Measurements from ENCODE around the gene S100A14. TPM values are rescaled to one million over a fixed set of nuclear protein-coding genes. Genes with fewer than 3 reads are reported as not detected.

S100A14 gene
- total and polyA plus RNA-seq, 9 of the 15 experiments (the other 6 are each of a cell fraction or from before 2014, with no cell fraction given): 0.10 to 0.64 (median 0.24) TPM; not detected in 3

DNA sequence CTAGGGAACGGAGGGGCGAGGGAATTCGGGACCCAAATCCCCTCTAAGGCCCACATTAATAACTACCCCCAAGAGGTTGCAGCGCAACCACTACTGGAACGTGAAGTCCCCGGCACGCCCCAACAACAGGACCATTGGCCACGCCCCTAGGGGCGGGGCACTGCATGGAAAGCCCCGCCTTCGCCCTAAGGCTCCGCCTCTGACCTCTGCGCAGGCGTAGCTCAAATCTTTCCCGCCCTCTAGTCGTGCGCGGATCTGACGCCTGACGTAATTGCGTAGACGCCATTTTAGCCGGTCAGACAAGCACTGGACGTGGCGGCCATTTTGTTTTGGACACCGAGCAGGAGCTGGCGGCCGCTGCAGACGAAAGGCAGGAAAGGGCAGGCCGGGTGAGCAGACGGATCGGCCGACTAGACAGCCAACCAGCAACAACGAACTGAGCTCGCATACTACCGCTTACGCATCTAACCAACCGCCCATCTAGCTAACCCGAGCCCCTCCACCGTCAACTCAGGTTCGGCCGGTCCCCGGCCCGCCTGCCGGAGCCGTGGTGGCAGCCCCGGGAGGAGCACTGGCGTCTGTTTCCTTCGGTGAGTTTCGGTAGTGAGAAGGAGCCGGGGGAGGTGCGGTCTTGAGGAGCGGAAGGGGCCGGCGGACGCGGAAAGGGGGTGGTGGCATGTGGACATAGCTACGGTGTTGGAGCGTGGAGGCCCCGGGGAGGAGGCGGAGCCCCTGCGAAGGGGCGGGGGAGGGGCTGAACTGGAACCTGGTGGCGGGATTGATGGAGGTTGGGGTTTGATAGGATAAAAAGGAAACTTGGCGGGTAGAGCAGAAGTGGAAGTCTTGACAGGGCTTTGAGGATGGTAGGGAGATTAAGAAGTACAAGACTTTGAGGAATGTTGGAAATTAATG is 17.9 kb upstream of the S100A14 start, which contains the start of gene CHTOP (continued):
- TF ChIP-seq E2F8 (IDR thresholded peaks at IDR 0.05; ENCODE audit: low read depth, partially characterized antibody) (peak; percentile 50), BACH1 (tag; IDR thresholded peaks at IDR 0.05) (no peak), SETDB1 (IDR thresholded peaks at IDR 0.05; ENCODE audit: low read length) (no peak), TOE1 (IDR thresholded peaks at IDR 0.05; ENCODE audit: borderline replicate concordance) (peak; percentile 87), TOE1 (CRISPR knock-in tag; IDR thresholded peaks at IDR 0.05; ENCODE audit: borderline replicate concordance, low read depth) (0 out of 2 replicates have a peak, but pooled peaks have one; percentile 12), IRF1 (CRISPR knock-in tag; IDR thresholded peaks at IDR 0.05; ENCODE audit: borderline replicate concordance) (no peak), CHD1 (IDR thresholded peaks at IDR 0.05; ENCODE audit: low read length) (peak; percentile 100), ZNF134 (CRISPR knock-in tag; conservative IDR thresholded peaks at IDR 0.05) (no peak)
- TF ChIP-seq, protein P1, sequence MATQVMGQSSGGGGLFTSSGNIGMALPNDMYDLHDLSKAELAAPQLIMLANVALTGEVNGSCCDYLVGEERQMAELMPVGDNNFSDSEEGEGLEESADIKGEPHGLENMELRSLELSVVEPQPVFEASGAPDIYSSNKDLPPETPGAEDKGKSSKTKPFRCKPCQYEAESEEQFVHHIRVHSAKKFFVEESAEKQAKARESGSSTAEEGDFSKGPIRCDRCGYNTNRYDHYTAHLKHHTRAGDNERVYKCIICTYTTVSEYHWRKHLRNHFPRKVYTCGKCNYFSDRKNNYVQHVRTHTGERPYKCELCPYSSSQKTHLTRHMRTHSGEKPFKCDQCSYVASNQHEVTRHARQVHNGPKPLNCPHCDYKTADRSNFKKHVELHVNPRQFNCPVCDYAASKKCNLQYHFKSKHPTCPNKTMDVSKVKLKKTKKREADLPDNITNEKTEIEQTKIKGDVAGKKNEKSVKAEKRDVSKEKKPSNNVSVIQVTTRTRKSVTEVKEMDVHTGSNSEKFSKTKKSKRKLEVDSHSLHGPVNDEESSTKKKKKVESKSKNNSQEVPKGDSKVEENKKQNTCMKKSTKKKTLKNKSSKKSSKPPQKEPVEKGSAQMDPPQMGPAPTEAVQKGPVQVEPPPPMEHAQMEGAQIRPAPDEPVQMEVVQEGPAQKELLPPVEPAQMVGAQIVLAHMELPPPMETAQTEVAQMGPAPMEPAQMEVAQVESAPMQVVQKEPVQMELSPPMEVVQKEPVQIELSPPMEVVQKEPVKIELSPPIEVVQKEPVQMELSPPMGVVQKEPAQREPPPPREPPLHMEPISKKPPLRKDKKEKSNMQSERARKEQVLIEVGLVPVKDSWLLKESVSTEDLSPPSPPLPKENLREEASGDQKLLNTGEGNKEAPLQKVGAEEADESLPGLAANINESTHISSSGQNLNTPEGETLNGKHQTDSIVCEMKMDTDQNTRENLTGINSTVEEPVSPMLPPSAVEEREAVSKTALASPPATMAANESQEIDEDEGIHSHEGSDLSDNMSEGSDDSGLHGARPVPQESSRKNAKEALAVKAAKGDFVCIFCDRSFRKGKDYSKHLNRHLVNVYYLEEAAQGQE (IDR thresholded peaks at IDR 0.05; ENCODE audit: borderline replicate concordance): no peak
- TF ChIP-seq, protein P1 (CRISPR knock-in tag; IDR thresholded peaks at IDR 0.05; ENCODE audit: low read depth): peak; percentile 67; the same call in 1 of the 2 replicates
- TF ChIP-seq, protein P2, sequence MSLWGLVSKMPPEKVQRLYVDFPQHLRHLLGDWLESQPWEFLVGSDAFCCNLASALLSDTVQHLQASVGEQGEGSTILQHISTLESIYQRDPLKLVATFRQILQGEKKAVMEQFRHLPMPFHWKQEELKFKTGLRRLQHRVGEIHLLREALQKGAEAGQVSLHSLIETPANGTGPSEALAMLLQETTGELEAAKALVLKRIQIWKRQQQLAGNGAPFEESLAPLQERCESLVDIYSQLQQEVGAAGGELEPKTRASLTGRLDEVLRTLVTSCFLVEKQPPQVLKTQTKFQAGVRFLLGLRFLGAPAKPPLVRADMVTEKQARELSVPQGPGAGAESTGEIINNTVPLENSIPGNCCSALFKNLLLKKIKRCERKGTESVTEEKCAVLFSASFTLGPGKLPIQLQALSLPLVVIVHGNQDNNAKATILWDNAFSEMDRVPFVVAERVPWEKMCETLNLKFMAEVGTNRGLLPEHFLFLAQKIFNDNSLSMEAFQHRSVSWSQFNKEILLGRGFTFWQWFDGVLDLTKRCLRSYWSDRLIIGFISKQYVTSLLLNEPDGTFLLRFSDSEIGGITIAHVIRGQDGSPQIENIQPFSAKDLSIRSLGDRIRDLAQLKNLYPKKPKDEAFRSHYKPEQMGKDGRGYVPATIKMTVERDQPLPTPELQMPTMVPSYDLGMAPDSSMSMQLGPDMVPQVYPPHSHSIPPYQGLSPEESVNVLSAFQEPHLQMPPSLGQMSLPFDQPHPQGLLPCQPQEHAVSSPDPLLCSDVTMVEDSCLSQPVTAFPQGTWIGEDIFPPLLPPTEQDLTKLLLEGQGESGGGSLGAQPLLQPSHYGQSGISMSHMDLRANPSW (CRISPR knock-in tag; IDR thresholded peaks at IDR 0.05): 0 out of 2 replicates have a peak, but pooled peaks have one; percentile 72

Data from K562 (cell line).